ENCODE results near the gene PRDM7.

- TF ChIP-seq POLR2AphosphoS5 (IDR thresholded peaks at IDR 0.05) (no peak), CTCF (IDR thresholded peaks at IDR 0.05) (no peak)
Measured at GRCh38 chr16:90026135-90026534, 51.0 kb downstream of the PRDM7 start.
